ENCODE data around the gene SYNPR.

- TF ChIP-seq POLR2A (IDR thresholded peaks at IDR 0.05; ENCODE audit: low read length): no peak
- TF ChIP-seq GATA1 (IDR thresholded peaks at IDR 0.05; ENCODE audit: low read depth, low read length): no peak
These were observed 241.3 kb downstream of the SYNPR start for GRCh38 chr3:63519426-63519825.

Measured in erythroblast (primary cell).